HG03565 (cell line): ENCODE data around the gene ADGRL1.

Experiments used
- ATAC-seq: cut with Tn5 transposase; IDR thresholded peaks from one replicate; pipeline ENCODE4 v1.9.1; 2021; ENCODE audit warnings: mild to moderate bottlenecking, moderate library complexity; ENCODE audit not compliant: unreplicated experiment

ADGRL1 gene

DNA sequence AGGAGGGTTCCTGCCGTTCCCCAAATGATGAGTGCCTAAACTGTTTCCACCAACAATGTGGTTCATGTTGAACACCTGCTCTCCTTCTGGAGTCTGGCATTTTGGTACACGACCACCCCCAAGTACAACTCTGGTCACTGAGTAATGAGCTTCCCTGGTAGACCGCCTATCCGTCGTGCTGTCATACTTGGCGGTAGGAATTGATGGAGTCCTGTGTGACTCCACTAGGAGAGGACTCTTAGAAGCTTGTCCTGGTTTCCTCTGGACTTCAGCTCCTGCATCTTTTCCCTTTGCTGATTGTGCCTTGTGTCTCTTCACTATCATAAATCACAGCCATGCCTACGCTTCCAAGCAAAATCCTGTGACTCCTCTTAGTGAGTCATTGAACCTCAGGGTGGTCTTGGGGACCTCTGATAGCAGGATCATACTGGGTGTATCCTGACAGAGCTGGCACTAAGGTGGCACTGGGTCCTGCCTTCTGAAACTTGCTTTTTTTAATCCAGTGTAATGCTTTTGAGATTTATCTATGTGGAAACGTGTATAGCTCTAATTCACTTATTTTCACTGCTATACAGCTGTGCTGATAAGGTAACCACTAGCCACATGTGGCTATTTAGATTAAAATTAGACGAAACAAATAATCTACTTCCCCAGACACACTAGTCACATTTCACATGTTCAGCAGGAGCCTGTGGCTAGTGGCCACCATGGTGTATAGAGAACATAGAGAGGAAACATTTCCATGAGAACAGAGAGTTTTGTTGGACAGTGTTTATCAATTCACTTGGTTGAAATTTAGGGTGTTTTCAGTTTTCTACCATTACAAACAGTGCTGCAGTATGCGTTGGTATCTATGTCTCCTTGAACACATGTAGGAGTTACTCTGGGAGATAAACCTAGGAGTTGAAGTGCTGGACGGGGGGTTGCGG is 63.4 kb downstream of the ADGRL1 start:
- no peak for ATAC-seq

DNA sequence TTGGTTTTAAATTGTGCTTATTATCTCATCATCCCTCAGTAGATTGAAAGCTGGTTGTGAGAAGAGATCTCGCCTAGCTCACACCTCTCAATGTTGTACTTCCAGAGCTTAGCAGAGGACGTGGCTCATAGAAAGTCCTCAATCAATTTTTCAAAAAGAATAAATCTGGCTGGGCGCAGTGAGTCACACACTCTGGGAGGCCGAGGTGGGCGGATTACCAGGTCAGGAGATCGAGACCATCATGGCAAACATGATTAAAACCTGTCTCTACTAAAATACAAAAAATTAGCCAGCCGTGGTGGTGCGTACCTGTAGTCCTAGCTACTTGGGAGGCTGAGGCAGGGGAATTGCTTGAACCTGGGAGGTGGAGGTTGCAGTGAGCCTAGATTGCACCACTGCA is 64.9 kb downstream of the ADGRL1 start:
- no peak for ATAC-seq

DNA sequence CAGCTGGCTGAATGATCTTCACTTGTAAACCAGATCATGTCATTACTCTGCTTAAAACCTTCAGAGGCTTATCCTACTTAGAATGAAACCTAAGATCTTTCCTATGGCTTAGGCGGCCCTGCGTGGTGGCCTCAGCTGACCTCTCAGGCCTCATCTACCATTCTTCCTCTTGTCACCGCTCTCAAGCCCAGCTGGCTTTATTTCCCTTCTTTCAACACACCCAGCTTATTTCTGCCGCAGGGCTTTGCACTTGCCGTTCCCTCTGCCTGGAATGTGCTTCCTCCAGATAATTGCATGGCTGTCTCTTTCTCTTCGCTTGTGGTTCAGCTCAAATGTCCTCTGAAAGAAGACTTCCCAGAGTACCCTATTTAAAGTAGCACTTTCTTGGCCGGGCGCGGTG is 66.0 kb downstream of the ADGRL1 start:
- ATAC-seq, result no peak

DNA sequence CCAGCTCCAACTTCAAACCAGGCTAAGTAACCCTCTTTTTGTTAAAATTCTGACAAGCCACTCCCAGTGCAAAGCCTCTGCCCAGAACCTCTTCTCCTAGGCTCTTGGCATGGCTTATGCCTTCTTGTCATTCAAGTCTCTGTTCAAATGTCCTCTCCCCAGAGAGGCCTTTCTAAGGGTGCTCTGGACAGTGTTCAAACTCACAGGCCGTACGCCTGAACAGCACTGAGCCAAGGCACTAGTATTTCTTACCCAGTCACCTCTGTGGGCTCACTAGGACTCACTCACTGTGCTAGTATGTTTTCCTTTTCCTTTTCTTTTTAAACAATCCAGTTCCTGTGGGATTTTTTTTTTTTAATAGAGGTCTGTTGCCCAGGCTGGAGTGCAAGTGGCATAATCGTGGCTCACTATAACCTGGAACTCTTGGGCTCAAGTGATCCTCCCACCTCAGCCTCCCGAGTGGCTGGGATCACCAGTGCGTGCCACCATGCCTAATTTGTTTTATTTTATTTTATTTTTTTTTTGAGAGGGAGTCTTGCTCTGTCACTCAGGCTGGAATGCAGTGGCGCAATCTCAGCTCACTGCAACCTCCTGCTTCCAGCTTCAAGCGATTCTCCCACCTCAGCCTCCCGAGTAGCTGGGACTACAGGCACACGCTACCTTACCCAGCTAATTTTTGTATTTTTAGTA is 67.2 kb downstream of the ADGRL1 start:
- no peak for ATAC-seq

DNA sequence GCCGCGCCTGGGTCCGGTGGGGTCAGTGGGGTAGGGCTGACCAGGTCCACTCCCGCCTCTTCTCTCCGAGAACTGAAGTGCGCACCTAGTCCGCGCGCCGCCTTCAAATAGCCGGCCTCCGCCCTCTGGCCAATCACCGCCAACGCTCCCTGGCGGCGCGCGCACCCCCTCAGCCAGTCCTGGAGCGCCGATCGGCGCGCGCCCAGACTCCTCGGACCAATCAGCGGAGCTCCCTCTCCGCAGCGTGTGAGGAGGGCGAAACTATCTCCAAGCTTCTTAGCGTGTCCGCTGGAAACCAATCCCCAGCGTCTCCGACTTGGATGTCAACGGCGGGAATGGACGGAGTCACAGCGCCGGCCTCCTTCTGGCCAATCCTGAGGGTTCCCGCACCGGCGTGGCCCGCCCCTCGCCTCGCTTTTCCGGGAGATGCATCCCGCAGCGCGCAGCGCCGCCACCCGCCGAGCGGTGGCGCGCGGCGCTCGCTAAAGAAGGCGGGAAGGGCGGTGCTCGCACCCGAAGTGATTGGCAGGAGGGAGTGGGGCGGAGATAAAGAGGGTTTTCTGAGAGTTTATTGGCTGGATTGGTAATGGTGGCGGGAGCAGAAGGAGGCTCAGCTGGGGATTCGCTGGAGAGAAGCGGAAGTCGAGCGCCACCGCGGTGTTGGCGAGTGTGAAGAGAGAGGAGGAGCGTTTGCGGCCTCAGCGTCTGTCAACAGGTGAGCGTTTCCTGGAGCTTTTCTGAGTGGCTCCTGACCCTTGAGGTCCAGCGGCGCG is 69.3 kb downstream of the ADGRL1 start, which contains the start of gene ASF1B:
Gene ASF1B (minus strand): TSS at position 81 of the 773 bp plus-strand sequence. CDS start 133 bp downstream, outside the sequence.
- peak; percentile 79 for ATAC-seq

DNA sequence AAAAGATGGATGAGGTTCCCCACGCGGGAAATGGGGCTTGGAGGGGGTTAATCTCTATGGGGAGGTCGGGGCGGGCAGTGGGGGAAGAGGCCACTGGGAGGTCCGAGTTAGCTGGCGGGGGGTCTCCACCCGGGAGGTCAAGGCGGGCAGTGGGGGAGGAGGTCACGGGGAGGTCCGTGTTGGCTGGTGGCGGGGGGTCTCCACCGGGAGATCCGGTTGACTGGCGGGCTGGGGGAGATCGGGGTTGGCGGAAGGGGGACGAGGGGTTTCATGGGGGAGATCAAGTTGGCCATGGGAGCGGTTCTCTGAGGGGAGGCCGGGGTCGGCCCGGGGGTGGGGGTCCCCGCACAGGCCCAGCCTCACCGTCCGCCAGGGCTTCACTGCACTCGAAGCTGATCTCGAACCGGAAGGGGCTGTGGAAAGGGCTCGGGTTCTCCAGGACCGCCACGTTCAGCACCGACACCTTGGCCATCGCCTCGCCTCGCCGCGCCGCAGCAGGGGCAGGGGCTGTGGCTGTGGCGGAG is 69.9 kb downstream of the ADGRL1 start:
- no peak for ATAC-seq

DNA sequence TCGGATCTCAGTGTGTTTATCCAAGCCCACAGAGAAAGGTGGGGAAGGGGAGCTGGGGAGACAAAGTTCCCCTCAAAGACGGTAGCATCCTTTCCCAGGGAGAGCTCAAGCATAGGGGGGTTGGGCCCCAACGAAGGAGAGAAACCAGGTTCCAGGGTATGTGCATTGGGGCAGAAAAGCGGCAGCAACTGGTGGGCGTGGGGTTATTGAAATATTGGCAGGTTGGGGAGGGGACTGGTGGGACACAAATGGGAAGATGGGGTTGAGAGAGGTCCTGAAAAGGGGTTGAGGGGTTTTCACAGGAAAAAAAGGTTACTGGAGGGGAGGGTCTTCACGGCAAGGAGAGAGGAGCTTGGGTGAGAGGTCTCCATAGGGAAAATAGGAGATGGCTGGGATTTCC is 70.6 kb downstream of the ADGRL1 start:
- no peak for ATAC-seq

DNA sequence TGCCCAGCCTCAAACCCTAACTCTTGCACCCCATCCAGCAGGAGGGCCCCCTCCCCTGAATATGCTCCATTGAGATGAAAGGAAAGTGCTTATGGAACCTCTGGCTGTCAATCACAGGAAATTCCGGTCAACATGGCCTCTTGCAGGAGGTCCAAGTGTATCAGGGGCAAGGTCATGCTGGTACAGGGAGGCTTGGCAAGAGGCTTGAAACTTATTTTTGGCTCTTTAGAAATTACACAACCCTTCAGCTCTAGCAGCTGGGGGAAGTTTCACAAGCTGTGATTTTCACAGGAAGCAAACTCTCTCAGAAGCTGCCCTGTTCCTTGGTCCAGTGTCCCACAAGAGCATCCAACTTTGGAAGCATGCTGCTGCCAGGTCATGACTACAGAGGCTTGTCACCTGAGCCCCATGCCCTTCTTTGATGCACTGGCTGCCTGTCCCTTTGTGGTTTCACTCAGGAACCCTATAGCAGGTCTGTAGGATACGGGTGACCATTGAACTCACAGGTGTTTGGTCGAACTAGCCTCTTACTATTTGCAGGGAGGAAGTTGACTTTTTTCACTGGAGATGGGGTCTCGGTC is 78.0 kb downstream of the ADGRL1 start:
- no peak for ATAC-seq

DNA sequence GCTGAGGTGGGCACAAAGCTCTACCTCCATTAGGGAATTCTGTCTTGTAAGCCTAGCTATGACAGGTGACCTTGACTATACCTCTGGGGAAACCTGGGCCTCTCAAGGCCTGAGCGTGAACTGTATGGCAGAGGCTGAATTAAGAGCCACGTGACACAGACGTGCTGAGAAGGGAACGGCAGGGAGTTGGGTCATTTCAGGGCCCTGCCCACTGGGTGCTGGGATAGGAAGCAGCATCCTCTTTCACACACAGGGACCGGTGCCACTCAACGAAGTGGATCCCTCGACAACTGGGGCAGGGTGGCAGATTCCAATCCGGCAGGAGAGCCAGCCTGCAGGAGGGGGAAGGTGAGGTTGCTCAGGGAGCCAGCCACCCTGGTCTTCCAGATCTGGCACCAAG is 78.8 kb downstream of the ADGRL1 start:
- ATAC-seq, result no peak

DNA sequence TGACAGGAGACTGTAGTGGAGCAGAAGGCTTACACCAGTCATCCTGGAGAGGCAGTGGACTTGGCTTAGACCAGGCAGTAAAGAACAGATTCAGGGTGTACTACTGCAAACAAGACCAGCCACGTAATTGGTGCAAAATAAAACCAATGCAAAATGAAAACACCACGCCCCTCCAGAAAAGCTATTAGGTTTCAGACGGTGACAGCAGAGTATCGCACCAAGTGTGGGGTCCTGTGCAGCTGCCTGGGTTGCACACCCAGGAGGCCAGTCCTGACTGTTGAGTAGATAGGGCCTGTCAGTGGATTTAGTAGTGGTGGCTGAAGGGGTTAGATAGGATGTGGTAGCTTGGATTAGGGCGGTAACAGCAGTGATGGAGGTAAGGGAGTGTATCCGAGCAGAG is 83.0 kb downstream of the ADGRL1 start:
- ATAC-seq, result no peak

DNA sequence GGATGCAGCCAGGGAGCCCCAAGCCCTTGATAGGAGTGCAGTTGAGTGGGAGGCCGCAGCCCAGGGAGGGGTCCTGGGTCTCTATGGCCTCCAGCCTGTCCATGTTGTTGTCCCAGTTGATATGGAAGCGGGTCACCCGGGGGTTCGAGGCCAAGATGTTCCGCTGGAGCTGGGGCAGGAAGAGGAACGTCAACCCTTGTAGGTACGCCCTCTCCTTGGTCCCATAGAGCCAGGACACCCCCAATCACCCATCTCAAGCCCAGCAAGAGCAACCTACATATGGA is 85.5 kb downstream of the ADGRL1 start:
- ATAC-seq, result no peak

DNA sequence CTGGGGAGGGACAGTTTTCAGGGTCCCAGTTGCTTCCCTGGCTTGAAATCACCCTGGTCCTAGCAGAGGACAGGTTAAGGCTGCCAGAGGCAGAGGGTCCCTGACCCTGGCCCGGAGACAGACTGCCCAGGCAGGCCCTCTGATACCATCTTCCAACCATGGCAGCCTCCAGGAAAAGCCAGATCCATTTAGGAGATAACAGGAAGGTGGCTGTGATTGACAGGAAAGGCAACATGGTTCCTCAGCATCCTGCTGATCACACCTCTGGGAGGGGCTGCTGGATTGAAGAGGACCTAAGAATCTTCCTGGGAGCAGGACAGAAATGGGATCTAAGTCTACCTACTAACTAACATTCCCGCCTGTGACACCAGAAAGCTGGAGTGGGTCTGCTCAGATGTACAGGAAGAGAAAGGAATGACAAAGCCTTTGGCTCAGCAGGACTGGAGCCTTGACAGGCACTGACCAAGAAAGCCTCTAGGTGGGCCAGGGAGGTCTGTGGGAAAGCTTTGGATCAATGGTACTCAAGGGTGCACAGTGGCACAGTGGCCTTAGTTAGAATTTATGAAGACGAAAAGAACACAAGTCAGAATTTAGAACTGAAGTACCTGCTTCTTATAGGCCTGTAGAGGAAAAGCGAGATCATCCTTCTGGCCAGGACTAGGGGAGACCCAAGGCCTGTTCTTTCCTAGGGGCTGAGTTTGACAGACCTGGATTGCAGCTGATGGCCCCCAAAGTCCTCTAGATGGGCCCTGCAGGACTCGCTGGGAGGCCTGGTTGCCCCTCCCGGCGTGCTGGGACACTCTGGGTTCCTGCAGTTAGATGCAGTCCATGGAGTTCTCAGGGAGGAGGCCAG is 86.1 kb downstream of the ADGRL1 start:
- ATAC-seq, result no peak

DNA sequence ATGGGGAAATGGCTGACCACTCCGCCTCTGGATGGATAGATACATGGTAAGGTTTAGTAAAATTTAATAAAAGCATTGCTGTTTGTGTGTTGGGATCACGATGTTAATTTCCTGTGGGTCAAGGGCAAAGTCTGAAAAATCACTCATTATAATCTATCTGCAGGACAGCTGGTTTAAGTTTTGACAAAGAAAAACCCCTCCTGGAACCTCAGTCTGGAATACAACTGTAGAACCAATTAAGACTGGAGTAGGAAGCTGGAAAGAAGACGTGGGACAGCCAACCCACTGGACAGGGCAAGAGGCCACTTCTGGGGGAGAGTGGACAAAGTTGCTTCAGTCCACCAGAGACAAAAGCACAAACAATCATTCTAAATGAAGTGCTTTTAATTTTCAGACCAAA is 86.8 kb downstream of the ADGRL1 start:
- ATAC-seq, result no peak

DNA sequence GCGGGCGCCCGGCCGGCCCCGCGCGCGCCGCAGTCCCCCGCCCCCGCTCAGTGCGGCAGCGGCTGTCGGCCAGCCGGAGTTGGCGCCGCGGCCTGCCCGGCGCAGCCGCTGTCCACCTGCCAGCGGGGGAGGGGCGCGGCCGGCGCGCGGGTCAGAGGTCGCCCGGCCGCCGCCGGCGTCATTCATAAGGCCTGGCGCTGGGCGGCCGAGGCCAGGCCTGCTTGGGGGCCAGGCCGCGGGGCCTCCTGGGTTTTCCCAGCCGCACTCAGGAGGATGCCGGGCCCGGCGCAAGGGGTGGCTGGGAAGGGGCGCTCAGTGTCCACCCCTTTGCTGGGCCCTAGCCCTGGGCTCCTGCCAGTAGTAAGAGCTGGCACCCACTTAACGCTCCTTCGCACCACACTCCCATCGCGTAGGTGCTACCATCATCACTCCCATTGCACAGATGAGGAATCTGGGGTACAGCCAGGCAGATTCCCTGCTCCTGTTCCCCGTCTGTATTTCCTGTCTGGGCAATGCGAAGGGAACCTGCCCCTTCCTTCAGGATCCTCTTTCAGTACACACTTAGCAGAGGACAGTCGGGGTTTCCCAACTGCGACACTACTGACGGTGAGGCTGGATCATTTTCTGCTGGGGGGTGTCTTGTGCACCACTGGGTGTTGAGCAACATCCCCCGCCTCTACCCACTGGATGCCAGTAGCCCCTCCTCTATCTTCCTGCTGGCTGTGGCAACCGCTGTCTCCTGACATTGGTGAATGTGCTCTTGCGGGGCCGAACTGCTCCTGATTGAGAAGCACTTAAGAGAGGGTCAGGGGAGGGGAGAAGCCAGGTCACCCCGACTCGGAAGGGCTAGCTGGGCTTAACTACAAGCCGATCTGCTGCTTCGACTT is 87.6 kb downstream of the ADGRL1 start:
- peak; percentile 28 for ATAC-seq

DNA sequence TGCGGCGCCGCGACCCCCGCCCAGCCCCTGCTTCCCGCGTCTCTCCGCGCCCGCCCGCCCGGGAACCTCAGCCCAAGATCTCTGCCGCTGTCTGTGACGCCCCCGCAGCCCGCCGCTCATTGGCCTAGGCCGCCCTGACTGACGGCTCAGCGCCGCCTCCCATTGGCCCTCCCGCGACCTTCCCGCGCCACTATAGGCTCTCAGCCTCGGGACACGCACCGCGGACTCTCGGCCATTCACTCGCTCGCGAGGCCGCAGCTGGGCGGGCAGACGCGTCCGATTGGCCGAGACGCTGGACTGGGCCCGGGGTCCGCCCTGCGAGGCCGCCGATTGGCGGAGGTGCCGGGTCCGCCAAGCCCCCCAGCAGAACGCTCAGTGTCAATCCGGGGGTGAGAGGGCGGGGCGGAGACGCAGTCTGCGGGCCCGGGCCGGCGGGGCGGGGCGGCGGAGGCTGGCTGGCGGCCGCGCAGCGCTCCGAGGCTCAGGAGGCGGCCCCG is 88.3 kb downstream of the ADGRL1 start, which contains the start of gene PRKACA:
Gene PRKACA (minus strand): TSS at position 95 of the 497 bp plus-strand sequence. CDS start 215 bp downstream, outside the sequence.
- peak; percentile 85 for ATAC-seq

DNA sequence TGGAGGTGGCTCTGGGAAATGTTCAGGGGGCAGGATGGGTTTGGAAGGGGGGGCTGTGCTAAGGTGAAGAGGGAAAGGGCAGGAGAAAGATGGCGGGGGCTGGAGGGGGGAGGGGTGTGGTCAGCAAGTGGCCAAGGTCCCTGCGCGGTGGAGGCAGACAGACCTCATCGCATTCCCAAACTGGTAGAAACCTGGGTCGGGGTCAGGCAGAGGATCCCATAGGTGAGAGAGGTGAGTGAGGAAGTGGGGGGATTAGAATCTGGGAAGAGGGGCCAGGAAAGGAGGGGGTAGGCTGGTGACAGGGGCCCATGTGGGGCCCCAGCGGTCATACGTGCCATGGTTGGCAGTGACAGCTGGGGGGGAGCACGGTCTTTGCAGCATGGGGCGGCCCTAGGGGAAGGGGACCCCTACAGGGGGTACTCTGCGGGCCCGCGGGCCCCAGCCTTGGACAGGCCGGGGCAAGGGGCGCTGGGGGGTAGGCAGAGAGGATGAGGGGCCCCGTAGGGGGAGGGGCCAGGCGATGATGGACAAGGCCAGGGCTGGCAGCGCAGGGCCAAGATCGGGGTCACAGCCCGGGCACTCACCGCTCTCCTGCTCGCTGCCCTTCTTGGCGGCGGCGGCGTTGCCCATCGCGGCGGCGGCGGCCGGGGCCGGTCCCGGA is 88.9 kb downstream of the ADGRL1 start:
- ATAC-seq, result peak; percentile 1

DNA sequence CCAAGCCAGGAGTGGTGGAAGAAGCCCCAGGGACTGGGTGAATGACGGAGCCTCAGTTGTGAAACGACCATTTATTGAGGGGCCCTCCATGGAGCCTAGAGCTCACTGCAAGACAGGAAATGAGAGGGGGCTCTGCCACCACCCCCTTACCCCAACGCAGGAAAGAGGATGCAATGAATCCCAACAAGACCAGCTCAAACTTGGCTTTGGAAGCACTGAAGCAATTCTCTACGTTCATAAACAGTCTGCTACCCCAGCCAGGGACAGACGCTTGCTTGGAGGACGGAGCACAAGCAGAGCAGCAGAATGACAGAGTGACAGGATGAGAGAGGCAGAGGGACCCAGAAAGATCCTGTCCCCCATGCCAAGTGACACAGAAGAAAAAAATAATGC is 89.4 kb downstream of the ADGRL1 start:
- ATAC-seq, result no peak

DNA sequence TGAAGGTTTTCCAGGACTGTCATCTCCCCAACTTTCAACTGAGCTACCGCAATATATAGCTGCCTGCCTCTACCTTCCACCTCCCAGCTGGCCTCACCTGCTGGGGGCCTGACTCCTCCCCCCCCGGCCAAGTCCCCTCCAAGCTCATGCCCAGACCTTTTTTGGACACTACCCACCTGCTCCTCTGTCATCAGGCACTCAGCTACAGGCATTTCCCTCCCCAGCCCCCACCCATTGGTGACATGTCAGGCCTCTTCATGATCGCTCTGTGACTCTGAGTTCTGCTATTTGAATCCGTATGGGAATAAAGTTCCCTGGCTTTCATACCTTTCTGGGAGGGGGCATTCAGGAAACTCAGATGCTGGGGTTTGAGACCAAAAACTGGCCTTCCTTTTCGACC is 90.2 kb downstream of the ADGRL1 start:
- ATAC-seq, result no peak
